Measurements from ENCODE around the gene FAM120A. TPM values are rescaled to one million over a fixed set of nuclear protein-coding genes. Genes with fewer than 3 reads are reported as not detected.

Gene FAM120A
- total and polyA plus RNA-seq, 9 of the 15 experiments (the other 6 are each of a cell fraction or from before 2014, with no cell fraction given): 8.7 to 71.0 (median 42.2) TPM

DNA sequence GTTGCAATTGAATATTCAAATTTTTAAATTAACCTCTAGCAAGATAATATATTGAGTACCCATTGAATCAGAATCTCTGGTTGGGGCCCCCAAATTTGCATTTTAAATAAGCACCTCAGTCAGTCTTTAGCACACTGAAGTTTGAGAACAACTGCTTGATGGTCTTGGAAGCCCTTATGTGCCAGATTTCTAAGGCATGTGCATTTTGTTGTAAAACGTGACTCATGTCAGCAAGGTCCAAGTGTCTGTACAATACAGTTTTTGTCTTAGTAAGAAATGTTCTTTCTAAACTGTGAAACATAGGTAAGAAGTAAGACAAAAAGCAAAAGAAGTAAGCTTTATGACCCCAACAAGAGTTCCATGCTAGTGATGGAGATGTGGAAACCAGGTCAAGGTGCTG lies 65.8 kb downstream of the FAM120A start:
- intact Hi-C loops (cut with micrococcal nuclease) (no loop called here), in situ Hi-C loops (cut with MboI) (no loop called here)
- no peak overlapping the region for H3K4me2 ChIP-seq (ENCODE audit: insufficient read depth, low read length)
- FAIRE-seq (no peak), ATAC-seq (no peak), DNase-seq (ENCODE audit: extremely low read depth in 1 of 4, low spot score in 3 of 4) (no peak)
- H3K9me1 ChIP-seq (ENCODE audit: control insufficient read depth, insufficient read depth, low read length): peaks cover 3% of the 10 kb centered on the region
- H3K36me3 ChIP-seq (ENCODE audit: control insufficient read depth, insufficient read depth, low read length): peaks cover 68% of the 10 kb centered on the region; the same call in 2 of the 3 replicates
- no peaks in the 10 kb centered on the region for H3K27me3 ChIP-seq (ENCODE audit: control insufficient read depth in 2 of 2, insufficient read depth in 2 of 2, low read length in 2 of 2)
- H3K79me2 ChIP-seq (ENCODE audit: control insufficient read depth, insufficient read depth, low read length): peaks cover 48% of the 10 kb centered on the region
- CTCF ChIA-PET (ENCODE audit: low intra/inter-chr PET ratio): no interaction called here
- no peaks in the 10 kb centered on the region for H3K4me1 ChIP-seq (replicated peaks in 1 of 2; ENCODE audit: control insufficient read depth in 2 of 2, insufficient read depth in 2 of 2, low read length in 2 of 2)
- H3K9ac ChIP-seq (ENCODE audit: insufficient read depth in 1 of 2, low read depth in 2 of 2, low read length in 2 of 2): no peak overlapping the region
- H3K27ac ChIP-seq (ENCODE audit: extremely low read depth, low read depth, low read length): no peak overlapping the region
- no TSS peak for BruUV-seq (replicated peaks)
- TF ChIP-seq KDM4B (IDR thresholded peaks at IDR 0.05; ENCODE audit: borderline replicate concordance in 2 of 2, low read depth in 1 of 2): no peak
- TF ChIP-seq, protein P1, sequence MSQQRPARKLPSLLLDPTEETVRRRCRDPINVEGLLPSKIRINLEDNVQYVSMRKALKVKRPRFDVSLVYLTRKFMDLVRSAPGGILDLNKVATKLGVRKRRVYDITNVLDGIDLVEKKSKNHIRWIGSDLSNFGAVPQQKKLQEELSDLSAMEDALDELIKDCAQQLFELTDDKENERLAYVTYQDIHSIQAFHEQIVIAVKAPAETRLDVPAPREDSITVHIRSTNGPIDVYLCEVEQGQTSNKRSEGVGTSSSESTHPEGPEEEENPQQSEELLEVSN (IDR thresholded peaks at IDR 0.05; ENCODE audit: borderline replicate concordance in 1 of 2, extremely low read depth in 1 of 2, insufficient read depth in 1 of 2, insufficient read length in 1 of 2, low read depth in 1 of 2, low read length in 1 of 2, poor library complexity in 1 of 2, severe bottlenecking in 1 of 2): no peak
- TF ChIP-seq MLLT1 (IDR thresholded peaks at IDR 0.05): no peak
- TF ChIP-seq TEAD4 (IDR thresholded peaks at IDR 0.05; ENCODE audit: low read length): no peak
- no peak for TF ChIP-seq TEAD4 (CRISPR knock-in tag; IDR thresholded peaks at IDR 0.05; ENCODE audit: borderline replicate concordance)
- TF ChIP-seq ELF4 (CRISPR knock-in tag; IDR thresholded peaks at IDR 0.05): no peak
- TF ChIP-seq, protein P2, sequence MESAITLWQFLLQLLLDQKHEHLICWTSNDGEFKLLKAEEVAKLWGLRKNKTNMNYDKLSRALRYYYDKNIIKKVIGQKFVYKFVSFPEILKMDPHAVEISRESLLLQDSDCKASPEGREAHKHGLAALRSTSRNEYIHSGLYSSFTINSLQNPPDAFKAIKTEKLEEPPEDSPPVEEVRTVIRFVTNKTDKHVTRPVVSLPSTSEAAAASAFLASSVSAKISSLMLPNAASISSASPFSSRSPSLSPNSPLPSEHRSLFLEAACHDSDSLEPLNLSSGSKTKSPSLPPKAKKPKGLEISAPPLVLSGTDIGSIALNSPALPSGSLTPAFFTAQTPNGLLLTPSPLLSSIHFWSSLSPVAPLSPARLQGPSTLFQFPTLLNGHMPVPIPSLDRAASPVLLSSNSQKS (CRISPR knock-in tag; IDR thresholded peaks at IDR 0.05): no peak
- no peak for TF ChIP-seq PML (IDR thresholded peaks at IDR 0.05; ENCODE audit: low read length)
- no peak overlapping the region for H3K4me3 ChIP-seq
- H4K20me1 ChIP-seq (replicated peaks; ENCODE audit: control insufficient read depth, insufficient read depth, low read length): peaks cover 10% of the 10 kb centered on the region; the same call in 1 of the 2 replicates
- no peak overlapping the region for H2AFZ ChIP-seq (ENCODE audit: low read depth, low read length)
- 92% methylated on average over 1 of the region's 1 CpG for WGBS (ENCODE audit: insufficient coverage, low coverage, missing lambda C conversion rate)
- POLR2A ChIA-PET: no interaction called here
- no peaks in the 10 kb centered on the region for H3K9me3 ChIP-seq (replicated peaks; ENCODE audit: control insufficient read depth, insufficient read depth, low read depth, low read length)
